Measurements from ENCODE around the gene USP34.
"Not testable (repeated sequence)": the region's sequence is repeated elsewhere in the genome, so short reads cannot be mapped to it uniquely, and the experiment has no call there.

Gene USP34

GRCh38 chr2:61196671-61197070, 274.2 kb downstream of the USP34 start:
- no peak for DNase-seq (ENCODE audit: low spot score)
- TF ChIP-seq CTCF (IDR thresholded peaks at IDR 0.05; ENCODE audit: extremely low read depth, missing control alignments): no peak

GRCh38 chr2:61194646-61195045, 276.2 kb downstream of the USP34 start:
- DNase-seq (ENCODE audit: low spot score): not testable (repeated sequence)

- TF ChIP-seq CTCF (IDR thresholded peaks at IDR 0.05; ENCODE audit: extremely low read depth, missing control alignments): no peak
- DNase-seq (ENCODE audit: low spot score): no peak
Observed at GRCh38 chr2:61193670-61194561, 277.0 kb downstream of the USP34 start.

GRCh38 chr2:61187085-61187484, 283.8 kb downstream of the USP34 start:
- no peak for TF ChIP-seq CTCF (IDR thresholded peaks at IDR 0.05; ENCODE audit: extremely low read depth, missing control alignments)
- no peak for DNase-seq (ENCODE audit: low spot score)

GRCh38 chr2:61185231-61185728, 285.6 kb downstream of the USP34 start:
- no peak for DNase-seq (ENCODE audit: low spot score)
- no peak for TF ChIP-seq CTCF (IDR thresholded peaks at IDR 0.05; ENCODE audit: extremely low read depth, missing control alignments)

- TF ChIP-seq CTCF (IDR thresholded peaks at IDR 0.05; ENCODE audit: extremely low read depth, missing control alignments): no peak
- no peak for DNase-seq (ENCODE audit: low spot score)
Observed at GRCh38 chr2:61184263-61184662, 286.6 kb downstream of the USP34 start.

GRCh38 chr2:61183795-61184194, 287.1 kb downstream of the USP34 start:
- DNase-seq (ENCODE audit: low spot score): no peak
- no peak for TF ChIP-seq CTCF (IDR thresholded peaks at IDR 0.05; ENCODE audit: extremely low read depth, missing control alignments)

GRCh38 chr2:61182059-61182383, 288.9 kb downstream of the USP34 start:
- DNase-seq (ENCODE audit: low spot score): no peak
- TF ChIP-seq CTCF (IDR thresholded peaks at IDR 0.05; ENCODE audit: extremely low read depth, missing control alignments): no peak

Measured in GM20000 (cell line).